ENCODE data around the gene ZDHHC14. TPM values are rescaled to one million over a fixed set of nuclear protein-coding genes. Genes with fewer than 3 reads are reported as not detected.

ZDHHC14 gene
- total and polyA plus RNA-seq, 8 donors = 8.2 to 33.2 (median 25.8) TPM

GRCh38 chr6:157610451-157610999, 229.5 kb downstream of the ZDHHC14 start:
- no peaks in the 10 kb centered on the region for H3K9me3 ChIP-seq
- no peaks in the 10 kb centered on the region for H3K36me3 ChIP-seq
- H3K4me3 ChIP-seq = no peak overlapping the region
- intact Hi-C loops (cut with DNase I) = no loop called here
- TF ChIP-seq CTCF (IDR thresholded peaks at IDR 0.05) = no peak
- no peak overlapping the region for H3K27ac ChIP-seq
- no peaks in the 10 kb centered on the region for H3K4me1 ChIP-seq
- ATAC-seq (no peak), DNase-seq (no peak)
- no peaks in the 10 kb centered on the region for H3K27me3 ChIP-seq

- intact Hi-C loops (cut with DNase I) = no loop called here
- Histone ChIP-seq H3K27ac (no peak overlapping the region), H3K4me1 (no peaks in the 10 kb centered on the region), H3K9me3 (no peaks in the 10 kb centered on the region), H3K27me3 (no peaks in the 10 kb centered on the region), H3K4me3 (no peak overlapping the region), H3K36me3 (no peaks in the 10 kb centered on the region)
- ATAC-seq (no peak), DNase-seq (no peak)
- TF ChIP-seq CTCF (IDR thresholded peaks at IDR 0.05) = no peak
These were observed 230.4 kb downstream of the ZDHHC14 start for GRCh38 chr6:157611406-157611805.

GRCh38 chr6:157613011-157613522, 232.1 kb downstream of the ZDHHC14 start:
- DNase-seq = no peak
- TF ChIP-seq CTCF (IDR thresholded peaks at IDR 0.05) = no peak
- ATAC-seq = no peak
- Histone ChIP-seq H3K4me3 (no peak overlapping the region), H3K9me3 (no peaks in the 10 kb centered on the region), H3K27me3 (no peaks in the 10 kb centered on the region), H3K4me1 (no peaks in the 10 kb centered on the region), H3K36me3 (no peaks in the 10 kb centered on the region), H3K27ac (no peak overlapping the region)
- intact Hi-C loops (cut with DNase I) = no loop called here

GRCh38 chr6:157614026-157614568, 233.1 kb downstream of the ZDHHC14 start:
- no peaks in the 10 kb centered on the region for H3K27me3 ChIP-seq
- H3K36me3 ChIP-seq = no peaks in the 10 kb centered on the region
- no peaks in the 10 kb centered on the region for H3K9me3 ChIP-seq
- ATAC-seq = peak; percentile 18
- H3K4me3 ChIP-seq = no peak overlapping the region
- TF ChIP-seq CTCF (IDR thresholded peaks at IDR 0.05) = no peak
- DNase-seq = no peak
- intact Hi-C loops (cut with DNase I) = no loop called here
- no peaks in the 10 kb centered on the region for H3K4me1 ChIP-seq
- H3K27ac ChIP-seq = no peak overlapping the region

- Histone ChIP-seq H3K4me3 (no peak overlapping the region), H3K36me3 (no peaks in the 10 kb centered on the region), H3K9me3 (no peaks in the 10 kb centered on the region), H3K27me3 (no peaks in the 10 kb centered on the region), H3K27ac (no peak overlapping the region), H3K4me1 (no peaks in the 10 kb centered on the region)
- no peak for TF ChIP-seq CTCF (IDR thresholded peaks at IDR 0.05)
- peak; percentile 17 for ATAC-seq
- DNase-seq = no peak
- intact Hi-C loops (cut with DNase I) = no loop called here
These were observed 234.4 kb downstream of the ZDHHC14 start for GRCh38 chr6:157615420-157615769.

Data from left lung (tissue), 10 donors.